GM20431 (cell line): ENCODE results near the gene SLC9A2.

Experiments
- in situ Hi-C: fragments of 300-500 bp; cut with MseI, MboI; formaldehyde crosslinking; loops from one replicate; pipeline ENCODE4 v1.15.0; 2020; ENCODE audit warnings: low sequenced_read_pairs; ENCODE audit not compliant: unreplicated experiment

SLC9A2 gene

GRCh38 chr2:102718387-102719316 is 99.3 kb downstream of the SLC9A2 start:
- in situ Hi-C loops: no loop called here

GRCh38 chr2:102724016-102724490 is 104.7 kb downstream of the SLC9A2 start:
- in situ Hi-C loops: no loop called here

- in situ Hi-C loops: no loop called here
Observed at GRCh38 chr2:102724553-102724952, 105.2 kb downstream of the SLC9A2 start.

- in situ Hi-C loops: no loop called here
Observed at GRCh38 chr2:102726128-102727087, 107.1 kb downstream of the SLC9A2 start.

- in situ Hi-C loops: no loop called here
Observed at GRCh38 chr2:102735416-102736109, 116.2 kb downstream of the SLC9A2 start.

- in situ Hi-C loops: no loop called here
Observed at GRCh38 chr2:102736110-102736409, 116.7 kb downstream of the SLC9A2 start.

- in situ Hi-C loops: no loop called here
Observed at GRCh38 chr2:102736410-102737409, 117.4 kb downstream of the SLC9A2 start.

GRCh38 chr2:102737431-102737830 is 118.1 kb downstream of the SLC9A2 start:
- in situ Hi-C loops: no loop called here

GRCh38 chr2:102743259-102743658 is 123.9 kb downstream of the SLC9A2 start:
- in situ Hi-C loops: no loop called here

- in situ Hi-C loops: no loop called here
Observed at GRCh38 chr2:102748107-102748506, 128.8 kb downstream of the SLC9A2 start.

GRCh38 chr2:102749938-102750337 is 130.6 kb downstream of the SLC9A2 start:
- in situ Hi-C loops: no loop called here

- in situ Hi-C loops: no loop called here
Observed at GRCh38 chr2:102753563-102754159, 134.3 kb downstream of the SLC9A2 start.

GRCh38 chr2:102754456-102755145 is 135.2 kb downstream of the SLC9A2 start:
- in situ Hi-C loops: no loop called here

GRCh38 chr2:102755284-102755683 is 135.9 kb downstream of the SLC9A2 start:
- in situ Hi-C loops: no loop called here

- in situ Hi-C loops: no loop called here
Observed at GRCh38 chr2:102758439-102758838, 139.1 kb downstream of the SLC9A2 start.
